T-helper 9 cell (primary cell): ENCODE results near the gene ARL16.

Experiments
- DNase-seq: peaks from one replicate; pipeline ENCODE4 v3.0.0-alpha.2; 2020

The ARL16 gene

DNA sequence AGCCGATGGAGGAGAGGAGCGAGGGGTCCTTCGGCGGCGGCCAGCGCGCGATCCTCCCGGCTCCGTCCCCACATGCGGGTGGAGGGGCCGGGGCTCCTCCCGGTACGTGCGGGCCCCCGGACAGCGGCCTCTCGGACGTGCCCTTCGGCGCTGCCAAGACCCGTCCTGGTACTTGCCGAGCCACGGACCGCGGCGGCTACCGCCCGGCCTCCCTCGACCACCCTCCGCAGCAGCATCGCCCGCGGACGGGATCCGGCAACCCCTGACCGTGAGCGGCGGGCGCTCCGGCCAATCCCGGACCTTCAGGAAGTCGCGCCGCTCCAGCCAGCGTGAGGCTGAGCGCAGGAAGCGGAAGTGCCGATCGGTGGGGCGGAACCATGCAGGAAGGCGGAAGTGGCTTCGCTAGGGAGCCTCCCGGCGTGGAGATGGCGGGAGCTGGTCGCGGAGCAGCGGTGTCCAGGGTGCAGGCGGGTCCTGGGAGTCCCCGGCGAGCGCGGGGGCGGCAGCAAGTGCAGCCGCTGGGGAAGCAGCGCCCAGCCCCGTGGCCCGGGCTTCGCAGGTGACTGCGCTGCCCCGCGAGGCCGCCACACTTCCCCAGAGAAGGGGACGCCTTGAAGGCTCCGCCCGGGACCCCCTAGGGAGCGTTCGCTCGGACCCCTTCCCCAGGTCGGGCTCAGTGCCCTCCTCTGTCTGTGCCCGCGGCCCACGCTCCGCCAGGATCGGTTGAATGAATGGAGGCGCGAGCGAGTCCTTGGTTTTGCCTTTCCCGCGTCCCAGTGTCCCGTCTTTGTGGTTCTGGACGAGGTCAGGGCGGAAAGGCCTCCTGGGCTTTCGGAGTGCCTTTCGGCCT is 17.0 kb downstream of the ARL16 start, which contains the start of the genes CCDC137 and OXLD1:
TSS of gene CCDC137 (plus strand) at position 396 of the 850 bp plus-strand sequence. CDS start at position 426, 30 bp downstream.
TSS of gene OXLD1 (minus strand) at position 264 of the 850 bp plus-strand sequence. CDS start at position 236, 28 bp downstream.
- DNase-seq = peak; percentile 89

DNA sequence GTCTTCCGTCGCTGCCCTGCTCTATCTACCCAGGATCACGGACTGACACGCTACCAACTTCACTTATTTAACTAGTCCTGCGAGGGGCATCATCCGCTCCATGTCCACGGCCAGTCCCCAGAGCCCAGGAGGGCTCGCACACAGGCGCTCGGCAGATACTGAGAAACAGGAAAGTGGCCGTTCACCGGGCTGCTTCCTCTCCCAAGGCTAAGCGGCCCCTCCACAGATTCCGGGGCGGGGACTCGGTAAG is 17.6 kb downstream of the ARL16 start:
- DNase-seq = peak; percentile 15

DNA sequence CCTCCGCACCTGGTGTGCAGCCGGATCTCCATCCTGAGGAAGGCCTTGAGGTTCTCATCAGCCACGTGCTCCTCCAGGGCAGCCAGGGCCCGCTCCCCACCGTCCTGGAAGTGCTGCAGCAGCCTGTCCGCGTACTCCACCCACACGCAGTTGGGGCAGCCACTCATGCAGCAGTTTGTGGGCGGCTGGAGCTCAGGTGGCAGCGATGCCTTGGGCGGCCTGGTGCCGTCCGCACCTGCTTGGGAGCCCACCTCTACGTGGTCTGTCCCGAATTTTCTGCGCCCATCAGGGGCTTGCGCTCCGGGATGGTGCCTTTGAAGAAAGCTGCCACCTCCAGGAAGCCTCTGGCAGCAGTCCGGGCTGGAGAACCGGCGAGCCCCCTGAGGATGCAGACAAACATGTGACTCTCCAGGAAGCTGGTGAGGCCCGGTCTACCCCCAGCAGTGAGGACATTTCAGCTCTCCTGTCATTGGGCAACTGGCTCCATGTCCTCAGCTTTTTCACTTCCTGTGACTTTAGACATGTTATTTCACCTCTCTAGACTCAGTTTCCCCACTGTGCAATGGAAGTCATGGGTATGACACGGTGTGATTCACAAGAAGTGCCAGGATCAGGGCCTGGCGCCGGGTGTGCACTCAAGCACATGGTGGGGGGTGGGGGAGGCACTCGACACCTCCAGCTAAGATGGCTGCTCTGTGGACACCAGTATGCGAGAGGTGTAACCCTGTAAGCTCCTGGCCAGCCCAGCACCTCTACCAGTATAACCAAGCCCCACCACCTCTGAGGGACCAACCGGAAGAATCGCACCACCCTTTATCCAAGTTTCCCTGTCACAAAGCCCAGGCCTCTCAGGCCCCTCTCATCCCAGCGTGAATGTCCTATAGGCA is 18.1 kb downstream of the ARL16 start:
- no peak for DNase-seq

DNA sequence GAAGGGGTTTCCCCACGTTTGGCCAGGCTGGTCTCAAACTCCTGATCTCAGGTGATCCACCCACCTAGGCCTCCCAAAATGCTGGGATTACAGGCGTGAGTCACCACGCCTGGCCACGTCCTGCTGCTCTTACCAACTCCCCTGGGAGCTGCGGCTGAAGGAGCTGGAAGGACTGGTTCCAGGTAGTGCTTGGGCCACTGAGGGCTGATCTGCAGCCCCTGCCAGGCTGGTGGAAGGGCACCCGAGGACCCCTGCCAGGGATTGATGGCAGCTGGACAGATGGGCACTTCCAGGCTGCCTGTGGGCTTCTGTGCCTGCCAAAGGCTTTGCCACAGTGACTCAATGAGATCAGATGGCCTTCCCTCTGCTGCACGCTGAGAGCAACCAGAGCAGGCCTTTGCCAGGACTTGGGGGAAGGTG is 19.5 kb downstream of the ARL16 start:
- DNase-seq = no peak

DNA sequence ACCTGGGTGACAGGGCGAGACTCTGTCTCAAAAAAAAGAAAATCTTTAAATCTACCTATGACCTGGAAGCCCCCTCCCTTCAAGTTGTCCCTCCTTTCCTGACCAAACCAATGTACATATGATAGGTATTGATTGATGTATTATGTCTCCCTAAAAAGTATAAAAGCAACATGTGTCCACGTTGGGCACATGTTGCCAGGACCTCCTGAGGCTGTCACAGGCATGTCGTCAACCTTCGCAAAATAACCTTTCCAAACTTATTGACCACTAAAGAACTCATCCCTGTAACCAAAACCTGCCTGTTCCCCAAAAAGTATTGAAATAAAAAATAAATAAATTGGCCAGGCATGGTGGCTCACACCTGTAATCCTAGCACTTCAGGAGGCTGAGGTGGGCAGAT is 21.6 kb downstream of the ARL16 start:
- DNase-seq = no peak

DNA sequence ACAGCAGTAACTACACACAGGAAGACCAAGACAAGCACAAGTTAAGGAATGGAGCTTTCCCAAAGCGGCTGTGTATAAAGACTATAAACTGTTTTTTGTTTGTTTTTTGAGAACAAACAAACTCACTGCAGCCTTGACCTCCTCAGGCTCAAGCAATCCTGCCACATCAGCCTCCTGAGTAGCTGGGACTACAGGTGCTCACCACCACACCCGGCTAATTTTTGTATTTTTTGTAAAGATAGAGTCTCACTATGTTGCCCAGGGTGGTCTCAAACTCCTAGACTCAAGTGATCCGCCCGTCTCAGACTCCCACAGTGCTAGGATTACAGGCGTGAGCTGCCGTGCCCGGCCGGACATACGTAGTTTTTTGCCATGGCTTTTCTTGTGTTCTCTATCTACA is 23.2 kb downstream of the ARL16 start:
- DNase-seq = no peak

DNA sequence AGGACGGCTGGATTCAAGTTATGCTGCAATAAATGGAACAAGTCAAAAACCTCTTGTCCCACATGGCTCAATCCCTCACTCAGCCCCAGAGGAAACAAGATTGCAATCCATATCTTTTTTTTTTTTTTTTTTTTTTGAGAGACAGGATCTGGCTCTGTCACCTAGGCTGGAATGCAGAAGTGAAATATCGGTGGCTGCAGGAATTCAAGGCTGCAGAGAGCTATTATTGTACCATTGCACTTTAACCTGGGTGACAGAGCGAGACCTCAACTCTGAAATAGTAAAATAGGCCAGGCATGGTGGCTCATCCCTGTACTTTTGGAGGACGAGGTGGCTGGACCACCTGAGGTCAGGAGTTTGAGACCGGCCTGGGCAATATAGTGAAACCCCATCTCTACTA is 24.6 kb downstream of the ARL16 start:
- no peak for DNase-seq

DNA sequence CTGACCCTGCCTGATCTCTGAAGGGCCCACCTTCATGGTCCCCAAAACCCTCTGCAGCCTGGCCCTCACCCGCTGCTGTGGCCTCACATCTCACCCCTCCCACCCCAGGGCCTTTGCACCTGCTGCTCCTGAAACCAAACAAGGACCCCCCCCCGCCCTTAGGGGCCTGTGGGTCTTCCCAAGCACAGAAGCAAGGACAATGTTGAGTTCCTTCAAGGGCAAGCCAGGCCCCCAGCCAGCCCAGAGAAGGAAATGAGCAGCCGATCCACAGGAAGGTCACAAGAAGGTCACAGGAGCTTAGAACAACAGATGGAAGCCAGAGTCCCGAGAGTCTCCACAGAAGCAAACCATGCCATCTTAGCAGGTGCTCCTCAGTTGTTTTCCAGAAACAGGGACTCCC is 26.8 kb downstream of the ARL16 start:
- DNase-seq = no peak

DNA sequence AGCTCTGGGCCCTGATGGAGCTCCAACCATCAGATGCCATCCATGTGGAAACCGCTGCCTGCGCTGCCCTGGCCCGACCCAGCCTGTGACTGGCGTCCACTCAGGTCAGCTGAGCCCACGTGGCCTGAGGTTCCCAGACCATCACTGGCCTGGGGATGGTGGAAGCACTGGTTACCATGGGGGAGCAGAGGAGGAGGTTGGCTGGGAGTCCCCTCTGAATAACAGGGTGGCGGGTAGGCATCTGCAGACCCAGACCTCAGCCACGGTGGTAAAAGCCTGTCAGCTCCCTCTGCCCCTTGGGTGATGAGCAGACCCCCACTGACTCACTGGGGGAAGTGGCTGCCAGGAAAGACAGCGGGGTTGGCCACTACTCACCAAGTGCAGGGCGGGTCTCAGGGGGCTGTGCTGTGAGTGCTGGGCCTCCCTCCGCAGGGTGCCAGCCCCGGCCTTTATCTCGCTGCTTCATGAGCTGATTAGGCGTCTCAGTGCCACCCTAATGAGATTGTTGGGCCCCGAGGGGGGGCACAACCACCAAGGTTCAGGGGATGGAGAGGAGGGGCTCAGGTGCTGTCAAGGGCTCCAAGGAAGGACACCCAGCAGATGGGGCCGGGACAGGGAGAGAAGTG is 27.4 kb downstream of the ARL16 start, which contains the start of gene PDE6G:
TSS of gene PDE6G (minus strand) at position 425 of the 626 bp plus-strand sequence. CDS start 3,237 bp downstream, outside the sequence.
- DNase-seq = no peak

DNA sequence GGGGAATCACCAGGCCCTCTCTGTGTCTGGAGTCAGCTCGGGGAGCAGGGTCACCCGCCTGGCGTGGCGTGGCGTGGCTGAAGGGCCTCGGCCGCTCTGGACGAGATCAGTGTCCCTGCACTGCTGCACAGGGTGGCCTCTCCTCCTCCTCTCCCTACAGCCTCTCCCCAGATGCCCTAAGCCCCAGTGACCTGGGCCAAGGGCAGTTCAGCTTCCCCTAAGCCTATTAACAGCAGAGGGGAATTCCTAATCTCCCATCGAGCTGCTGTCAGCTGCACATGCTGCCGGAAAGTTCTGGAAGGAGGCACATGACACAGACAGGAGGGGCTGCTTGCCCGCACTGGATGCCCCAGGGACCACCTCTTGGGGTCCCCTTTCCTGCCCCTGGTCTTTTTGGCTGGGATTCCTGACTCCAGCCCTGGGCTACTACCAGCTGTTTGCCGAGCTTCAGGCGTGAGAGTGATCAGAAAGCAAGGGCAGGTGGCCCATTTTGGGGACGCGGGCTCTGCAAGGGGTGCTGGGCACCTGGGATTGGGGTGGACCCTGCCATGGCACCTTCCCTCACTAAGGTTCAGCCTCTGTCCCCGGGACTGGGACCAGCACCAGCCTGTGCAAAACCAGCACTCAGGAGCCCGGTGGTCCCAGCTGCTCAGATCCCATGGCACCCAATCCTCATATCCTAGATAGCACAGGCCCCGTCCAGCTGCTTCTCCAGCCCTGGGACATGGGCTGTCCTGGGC is 28.0 kb downstream of the ARL16 start:
- DNase-seq = no peak

DNA sequence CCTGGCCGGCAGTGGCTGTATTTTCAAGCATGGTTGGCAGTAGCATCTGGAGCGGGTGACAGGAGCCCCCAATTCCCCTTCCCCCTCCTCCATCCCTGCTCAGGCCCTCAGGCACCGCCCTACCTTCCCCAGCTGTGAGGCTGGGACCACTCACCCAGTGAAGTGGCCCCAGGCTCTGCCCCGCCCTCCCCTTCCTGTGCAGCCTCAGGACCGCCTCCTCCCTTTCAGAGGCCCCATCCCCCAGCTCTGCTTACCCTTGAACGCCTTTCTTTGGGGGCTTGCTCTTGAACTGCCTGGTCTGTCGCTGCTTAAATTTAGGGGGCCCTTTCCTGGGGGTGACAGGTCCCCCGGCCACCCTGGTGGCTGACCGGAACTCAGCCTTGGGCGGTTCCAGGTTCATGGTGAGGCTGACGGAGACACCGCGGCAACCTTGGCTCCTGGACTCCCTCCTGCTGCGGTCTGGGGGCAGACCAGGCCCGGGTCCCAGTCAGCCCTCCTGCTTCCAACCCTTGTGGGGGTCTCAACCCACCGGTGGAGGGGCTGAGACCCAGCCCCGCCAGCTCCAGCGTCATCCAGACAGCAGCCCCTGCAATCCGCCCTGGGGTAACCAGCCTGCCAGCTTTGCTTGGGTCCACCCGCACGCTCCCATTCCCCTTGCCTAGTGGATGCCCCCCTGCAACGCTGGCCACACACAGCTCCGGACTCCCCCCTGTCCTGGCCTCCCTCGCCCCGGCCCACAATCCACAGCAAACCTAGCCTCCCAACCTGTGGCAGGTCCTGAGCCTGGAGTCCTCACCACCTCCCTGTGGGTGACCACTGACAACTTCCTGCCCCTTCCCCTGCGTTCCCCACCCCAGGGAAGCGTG is 30.5 kb downstream of the ARL16 start:
- DNase-seq = no peak

DNA sequence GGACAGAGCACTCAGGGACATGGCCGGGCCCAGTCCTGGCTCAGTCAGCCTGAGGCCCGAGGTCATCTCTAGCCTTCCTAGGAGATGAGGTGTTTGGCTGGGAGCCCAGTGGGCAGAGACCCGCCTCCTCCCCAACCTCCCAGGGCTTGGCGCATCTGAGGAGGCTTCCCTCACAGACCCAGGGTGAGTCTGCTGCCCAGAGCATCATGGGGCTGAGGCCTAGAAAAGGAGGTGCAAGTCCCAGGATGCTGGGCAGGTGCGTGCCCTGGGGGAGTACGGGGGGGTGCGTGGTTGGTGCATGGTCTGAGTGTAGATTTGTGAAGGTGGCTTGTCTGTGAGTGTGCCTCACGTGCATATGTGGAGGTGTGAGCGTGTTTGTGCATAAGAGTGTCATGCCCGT is 31.9 kb downstream of the ARL16 start:
- DNase-seq = no peak

DNA sequence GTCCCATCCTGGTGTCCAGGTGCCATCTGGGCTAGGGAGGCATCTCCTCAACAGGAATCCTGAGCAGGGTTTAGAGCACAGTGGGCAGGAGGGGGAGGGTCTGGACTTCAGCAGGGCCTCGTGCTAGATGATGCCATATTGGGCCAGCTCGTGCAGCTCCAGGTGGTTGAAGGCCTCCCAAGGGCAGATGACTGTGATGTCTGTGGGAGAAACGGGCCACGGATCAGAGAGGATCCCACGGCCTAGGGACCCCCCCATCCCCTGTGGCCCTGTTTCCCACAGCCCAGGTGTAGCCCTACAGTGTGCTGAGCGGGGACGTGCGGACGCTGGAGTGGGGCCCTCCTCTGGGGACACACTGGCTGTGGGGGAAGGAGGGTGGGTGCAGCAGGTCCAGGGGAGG is 32.6 kb downstream of the ARL16 start:
- no peak for DNase-seq

DNA sequence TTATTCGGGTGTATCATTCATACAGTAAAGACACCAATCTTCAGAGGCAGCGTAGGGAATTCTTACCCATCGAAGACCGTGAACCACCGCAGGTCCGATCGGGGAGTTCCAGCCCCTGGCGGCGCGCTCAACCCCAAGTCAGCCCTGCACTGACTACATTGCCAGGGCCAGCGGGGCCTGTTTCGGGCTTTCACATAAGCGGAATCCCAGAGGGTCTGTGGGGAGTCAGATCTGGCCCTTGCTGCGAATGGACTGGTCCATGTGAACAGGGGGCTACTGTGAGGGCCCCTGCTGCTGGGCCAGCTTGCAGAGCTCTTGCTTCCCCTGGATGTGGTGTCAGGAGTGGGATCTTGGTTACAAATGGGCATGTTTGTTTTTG is 34.9 kb downstream of the ARL16 start:
- no peak for DNase-seq

DNA sequence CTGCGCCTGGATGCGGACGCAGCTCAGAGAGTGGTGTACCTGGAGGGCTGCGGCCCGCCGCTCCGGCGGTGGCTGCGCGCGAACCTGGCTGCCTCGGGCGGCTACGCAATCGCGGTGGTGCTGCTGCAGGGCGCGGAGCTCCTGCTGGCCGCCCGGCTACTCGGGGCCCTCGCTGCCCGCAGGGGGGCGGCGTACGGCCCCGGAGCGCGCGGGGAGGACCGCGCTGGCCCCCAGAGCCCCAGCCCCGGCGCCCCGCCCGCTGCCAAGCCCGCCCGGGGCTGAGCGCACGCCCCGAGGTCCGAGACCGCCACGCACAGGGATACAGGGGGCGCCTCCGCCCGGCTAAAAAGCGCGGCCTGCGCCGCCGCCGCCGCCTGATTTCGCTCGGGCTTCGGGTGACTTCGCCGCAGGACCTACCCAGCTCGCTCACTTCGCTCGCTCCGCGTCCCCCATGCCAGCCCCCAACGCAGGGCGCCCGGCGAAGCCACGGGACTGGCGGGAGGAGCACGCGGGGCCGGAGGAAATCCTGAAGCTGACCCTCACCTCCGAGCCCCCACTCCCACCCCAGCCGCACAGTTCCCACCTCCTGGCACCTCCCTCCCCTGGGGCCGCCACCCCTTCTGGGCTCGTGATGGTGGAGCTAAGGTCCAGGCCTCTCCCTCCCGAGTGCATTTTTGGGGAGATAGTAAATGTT is 35.4 kb downstream of the ARL16 start:
- DNase-seq = no peak

DNA sequence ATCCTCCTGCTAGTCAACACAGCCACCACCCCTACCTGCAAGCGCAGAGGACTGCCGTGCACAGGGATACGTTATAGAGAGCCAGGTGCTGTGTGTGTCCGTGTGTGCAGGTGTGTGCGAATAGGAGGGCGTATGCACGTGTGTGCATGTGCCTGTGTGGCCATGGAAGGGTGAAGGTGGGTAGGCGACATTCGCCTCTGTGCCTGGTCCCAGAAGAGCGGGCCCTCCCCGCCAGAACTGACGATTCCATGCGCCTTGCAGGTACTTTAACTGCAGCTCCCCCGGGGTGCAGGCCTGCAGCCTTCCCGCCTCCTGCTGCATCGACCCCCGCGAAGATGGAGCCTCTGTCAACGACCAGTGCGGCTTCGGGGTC is 36.0 kb downstream of the ARL16 start:
- no peak for DNase-seq

DNA sequence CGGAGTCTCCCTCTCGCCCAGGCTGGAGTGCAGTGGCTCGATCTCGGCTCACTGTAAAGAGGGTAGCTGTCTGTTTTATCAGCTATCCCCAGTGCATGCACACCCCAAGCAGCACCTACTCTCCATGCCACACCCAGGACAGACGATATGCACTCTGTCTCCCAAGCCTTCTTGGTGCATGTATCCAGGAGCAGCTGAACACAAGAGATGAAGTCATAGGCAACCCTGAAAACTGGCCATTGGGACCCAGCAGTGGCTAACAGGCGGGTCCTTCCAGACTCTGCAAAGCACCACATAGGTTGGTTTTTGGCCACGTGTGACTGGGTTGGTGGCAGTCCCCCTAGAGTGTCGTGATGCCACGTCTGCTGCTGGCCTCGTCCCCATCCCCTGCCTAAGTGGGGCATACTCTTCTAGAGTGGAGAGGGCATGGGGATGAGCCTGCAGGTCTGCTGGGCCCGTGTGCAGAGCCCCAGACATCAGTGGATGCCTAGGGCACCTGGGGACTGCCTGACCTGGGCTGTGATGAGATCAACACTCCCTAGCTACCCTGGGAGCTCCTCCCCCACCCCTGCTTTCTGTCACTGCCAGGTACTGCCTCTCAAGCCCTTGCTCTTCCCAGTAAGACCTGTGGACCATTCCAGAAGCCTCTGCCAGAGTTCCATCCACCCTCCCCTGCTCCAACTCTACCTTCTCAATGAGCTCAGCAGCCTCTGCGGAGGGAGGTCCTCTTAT is 36.6 kb downstream of the ARL16 start:
- no peak for DNase-seq

DNA sequence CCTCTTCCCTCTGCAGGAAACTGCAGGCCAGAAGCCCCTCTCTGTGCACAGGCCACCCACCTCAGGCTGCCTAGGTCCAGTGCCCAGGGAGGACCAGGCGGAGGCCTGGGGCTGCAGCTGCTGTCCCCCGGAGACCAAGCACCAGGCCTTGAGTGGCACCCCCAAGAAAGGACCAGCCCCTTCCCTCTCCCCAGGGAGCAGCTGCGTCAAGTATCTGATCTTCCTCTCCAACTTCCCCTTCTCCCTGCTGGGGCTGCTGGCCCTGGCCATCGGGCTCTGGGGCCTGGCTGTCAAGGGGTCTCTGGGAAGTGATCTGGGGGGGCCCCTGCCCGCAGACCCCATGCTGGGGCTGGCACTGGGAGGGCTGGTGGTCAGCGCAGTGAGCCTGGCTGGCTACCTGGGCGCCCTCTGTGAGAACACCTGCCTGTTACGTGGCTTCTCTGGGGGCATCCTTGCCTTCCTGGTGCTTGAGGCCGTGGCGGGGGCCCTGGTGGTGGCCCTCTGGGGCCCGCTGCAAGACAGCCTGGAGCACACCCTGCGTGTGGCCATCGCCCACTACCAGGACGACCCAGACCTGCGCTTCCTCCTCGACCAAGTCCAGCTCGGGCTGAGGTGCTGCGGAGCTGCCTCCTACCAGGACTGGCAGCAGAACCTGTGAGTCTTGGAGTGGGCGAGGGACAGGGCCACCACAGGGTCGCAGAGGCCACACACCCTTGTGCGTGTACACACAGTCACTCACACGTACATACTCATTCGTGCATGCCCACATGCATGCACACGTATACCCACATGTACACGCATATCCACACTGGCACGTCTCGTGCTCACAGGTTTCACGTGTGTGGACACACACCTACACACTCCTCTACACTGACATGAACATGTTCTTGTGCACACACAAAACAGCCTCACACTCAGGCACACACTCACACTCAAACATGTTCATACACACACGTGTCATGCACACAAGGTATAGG is 38.3 kb downstream of the ARL16 start:
- no peak for DNase-seq

DNA sequence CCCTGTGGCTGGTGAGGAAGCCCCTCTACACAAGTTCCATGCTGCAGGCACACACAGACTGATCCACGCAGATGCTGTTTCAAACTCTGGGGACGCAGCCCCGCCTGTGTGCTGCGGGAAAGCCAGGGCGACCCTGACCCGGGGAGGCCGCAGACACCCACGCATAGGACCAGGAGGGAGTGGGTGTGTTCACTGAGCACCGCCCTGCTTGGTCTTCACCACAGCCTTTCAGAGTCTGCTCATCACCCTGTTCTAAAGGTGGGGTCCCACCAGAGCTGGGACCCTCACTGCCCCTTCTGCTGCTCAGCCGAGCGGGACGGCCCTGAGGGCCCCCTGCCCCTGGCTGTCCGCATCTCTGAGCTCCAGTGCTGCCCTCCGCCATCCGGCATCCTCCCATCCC is 39.1 kb downstream of the ARL16 start:
- no peak for DNase-seq
